Right hindlimb (tissue), 1 donor: ENCODE data around the gene WWOX.
A peak's percentile ranks its signal among the peaks of the same experiment; 100 is the strongest.

ENCODE experiments used
- DNase-seq: peaks from one replicate; pipeline ENCODE4 v3.0.0-alpha.2; 2018

Gene WWOX

GRCh38 chr16:78939597-78939996 lies 840.1 kb downstream of the WWOX start:
- DNase-seq, result no peak

DNA sequence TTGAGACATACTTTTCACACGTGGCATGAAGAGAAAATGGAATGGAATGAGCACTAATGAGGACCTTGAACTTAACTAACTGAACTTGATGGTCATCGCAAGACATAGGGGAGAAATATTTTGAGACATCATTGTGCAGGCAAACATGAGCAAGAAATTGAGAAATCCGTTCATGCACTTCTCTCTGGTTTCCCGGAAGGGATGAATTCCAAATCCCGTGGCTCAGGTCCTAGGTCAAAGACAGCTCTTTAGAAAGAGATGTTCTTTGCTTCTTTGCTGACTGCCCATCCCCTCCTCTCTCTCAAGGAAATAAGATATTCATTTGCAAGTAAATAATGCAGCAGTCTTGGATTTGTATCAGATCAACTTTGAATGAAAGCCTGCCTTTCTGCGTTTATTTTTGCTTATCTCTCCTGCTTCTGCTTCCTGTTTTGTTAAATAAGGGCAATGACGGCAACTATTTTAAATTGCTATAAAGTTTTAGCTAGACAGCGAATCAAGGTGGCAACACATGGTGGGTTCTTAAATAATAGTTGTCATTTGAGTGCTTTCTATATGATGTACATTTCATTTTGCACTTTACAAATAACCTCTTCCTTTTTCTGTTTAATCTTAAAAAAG lies 843.3 kb downstream of the WWOX start:
- DNase-seq, result no peak

GRCh38 chr16:78945336-78945735 lies 845.9 kb downstream of the WWOX start:
- no peak for DNase-seq

DNA sequence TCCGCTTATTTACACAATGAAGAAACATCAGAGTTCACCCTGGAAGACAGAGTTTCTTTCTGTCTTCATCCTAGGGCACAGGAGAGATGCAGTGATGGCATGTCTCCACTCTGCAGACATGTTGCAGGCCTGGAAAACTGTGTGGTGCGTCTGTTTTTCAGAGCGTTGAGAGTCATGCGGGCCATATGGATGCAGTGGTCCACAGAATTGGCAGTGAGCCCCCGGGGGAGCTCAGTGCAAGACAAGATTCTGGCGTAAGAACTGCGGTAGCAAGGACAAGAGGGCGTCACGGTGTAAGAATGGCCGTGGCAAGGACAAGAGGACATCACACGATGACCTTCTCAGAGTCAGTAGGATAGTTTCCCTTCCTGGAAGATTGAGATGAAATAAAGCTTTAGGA lies 847.1 kb downstream of the WWOX start:
- DNase-seq, result no peak

- no peak for DNase-seq
These were observed 851.3 kb downstream of the WWOX start for GRCh38 chr16:78950768-78951167.

DNA sequence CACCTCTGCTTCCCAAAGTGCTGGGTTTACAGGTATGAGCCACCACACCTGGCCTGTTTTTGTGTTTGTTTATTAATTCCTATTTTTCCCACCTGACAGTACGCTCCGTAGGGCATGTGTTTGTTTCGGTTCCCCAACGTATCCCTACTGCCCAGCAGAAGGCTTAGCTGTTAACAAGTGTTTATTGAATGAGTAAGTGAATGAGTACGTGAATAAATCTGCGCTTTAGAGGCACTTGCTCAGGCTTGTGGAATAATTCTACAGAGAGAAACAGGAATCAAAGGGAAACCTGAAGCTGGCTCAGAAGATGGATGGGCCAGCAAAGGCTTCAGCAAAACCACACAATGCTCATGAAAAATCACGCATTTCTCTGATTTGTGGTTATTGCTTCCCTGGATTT lies 853.2 kb downstream of the WWOX start:
- no peak for DNase-seq

DNA sequence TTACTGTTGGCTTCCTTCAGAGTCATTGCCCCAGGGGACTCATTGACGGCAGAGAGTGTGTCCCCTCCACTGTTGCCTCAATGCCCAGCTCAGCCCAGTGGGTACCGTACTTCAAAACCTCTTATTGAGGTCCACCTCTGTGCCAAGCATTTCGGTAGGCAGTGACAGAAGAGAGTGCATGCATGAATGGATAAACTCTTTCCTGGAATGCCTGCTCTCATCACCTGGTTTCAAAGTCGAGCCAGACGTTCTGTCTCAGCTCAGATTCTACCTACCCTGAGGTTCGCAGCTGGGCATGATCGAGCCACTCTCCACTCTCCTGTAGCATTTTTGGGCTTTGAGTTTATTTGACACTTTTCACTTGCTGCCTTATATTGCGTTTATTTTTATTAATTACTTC lies 854.1 kb downstream of the WWOX start:
- no peak for DNase-seq

- DNase-seq, result no peak
These were observed 855.8 kb downstream of the WWOX start for GRCh38 chr16:78955206-78955605.

- no peak for DNase-seq
These were observed 857.4 kb downstream of the WWOX start for GRCh38 chr16:78956859-78957258.

DNA sequence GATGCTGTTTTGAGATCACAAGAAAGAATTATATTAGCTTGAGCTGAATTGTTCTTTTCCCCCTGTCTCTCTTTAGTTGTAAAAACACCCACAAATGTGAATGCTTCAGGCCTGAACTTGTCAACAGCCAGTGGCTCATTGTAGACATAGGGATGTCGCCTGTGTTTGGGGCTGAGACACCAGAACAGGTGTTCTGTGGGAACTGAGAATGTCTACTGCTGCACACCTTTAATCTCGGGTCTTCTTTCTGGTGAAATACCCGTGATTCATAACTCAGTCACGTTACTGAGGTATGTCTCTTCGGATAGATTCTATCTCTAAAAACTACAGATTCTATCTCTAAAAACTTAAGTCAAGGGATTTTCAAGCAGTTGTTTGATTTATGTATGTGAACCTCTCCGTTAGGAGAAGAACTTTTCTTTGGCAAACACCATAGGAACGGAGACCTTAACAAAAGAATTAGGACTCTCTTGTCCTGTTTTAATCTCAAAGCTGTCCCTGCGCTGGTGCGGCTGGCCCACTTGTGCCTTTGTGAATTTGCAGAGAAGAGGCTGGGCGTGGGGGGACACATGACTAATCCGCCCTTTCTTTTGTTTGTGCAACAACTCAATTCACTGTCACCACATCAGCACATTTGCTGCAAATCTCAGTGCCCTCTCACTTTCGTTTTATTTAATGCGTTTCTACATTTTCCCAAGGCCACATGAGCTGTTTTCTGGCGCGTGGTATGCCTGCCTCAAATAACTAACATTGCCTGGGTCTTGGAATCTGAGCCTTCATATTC lies 858.1 kb downstream of the WWOX start:
- DNase-seq, result no peak

DNA sequence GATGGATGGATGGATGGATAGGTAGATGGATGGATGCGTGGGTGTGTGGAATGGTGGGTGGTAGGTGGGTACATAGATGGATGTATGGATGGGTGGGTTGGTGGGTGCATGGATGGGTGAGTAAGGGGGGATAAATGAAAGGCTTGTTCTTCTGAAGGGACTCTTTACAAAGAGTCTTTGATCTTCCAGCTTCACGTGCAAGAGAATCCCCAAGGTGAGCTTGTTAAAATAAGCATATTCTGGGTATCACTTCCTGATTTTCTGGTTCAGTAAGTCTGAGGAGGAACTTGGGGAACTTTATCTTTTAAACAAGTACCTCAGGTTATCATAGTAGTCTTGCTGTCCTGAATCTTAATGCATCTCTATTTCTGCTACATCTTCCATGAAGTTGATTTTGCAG lies 862.0 kb downstream of the WWOX start:
- no peak for DNase-seq

DNA sequence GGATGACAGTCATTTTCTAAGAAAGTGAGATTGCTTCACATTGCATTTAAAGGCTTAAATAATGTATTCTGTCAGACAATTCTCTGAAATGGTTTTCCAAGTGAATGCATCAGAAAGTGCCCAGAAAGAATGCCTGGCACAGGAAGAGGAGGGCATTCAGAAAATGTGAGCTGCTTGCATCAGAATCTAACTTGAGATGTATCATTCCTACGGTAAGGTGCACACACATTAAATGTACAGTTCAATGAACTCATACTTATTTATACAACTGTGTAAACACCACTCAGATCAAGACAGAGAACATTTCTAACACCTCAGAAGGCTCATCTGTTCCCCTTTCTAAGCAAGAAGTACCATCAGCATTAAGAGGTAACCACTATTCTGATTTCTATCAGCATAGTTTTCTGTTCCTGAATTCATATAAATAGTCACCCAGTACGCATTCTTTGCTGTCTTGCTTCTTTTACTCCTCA lies 863.0 kb downstream of the WWOX start:
- no peak for DNase-seq

GRCh38 chr16:78967948-78968347 lies 868.5 kb downstream of the WWOX start:
- DNase-seq, result no peak

DNA sequence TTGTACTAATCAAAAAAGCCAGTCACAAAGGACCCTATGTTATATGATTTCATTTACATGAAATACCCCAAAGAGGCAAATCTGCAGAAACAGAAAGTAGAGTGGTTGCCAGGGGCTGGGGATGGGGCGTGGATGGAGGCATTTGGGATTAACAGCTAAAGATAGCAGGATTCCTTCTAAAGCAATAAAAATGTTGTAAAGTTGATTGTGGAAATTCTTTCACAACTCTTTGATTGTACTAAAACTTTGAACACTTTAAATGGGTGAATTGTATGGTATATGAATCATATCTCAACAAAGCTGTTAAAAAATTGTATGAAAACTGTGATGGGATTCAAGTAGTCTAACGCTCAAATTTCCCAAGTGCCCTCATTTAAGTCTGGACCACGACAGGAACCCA lies 870.3 kb downstream of the WWOX start:
- no peak for DNase-seq

- DNase-seq, result no peak
These were observed 871.2 kb downstream of the WWOX start for GRCh38 chr16:78970650-78971049.

DNA sequence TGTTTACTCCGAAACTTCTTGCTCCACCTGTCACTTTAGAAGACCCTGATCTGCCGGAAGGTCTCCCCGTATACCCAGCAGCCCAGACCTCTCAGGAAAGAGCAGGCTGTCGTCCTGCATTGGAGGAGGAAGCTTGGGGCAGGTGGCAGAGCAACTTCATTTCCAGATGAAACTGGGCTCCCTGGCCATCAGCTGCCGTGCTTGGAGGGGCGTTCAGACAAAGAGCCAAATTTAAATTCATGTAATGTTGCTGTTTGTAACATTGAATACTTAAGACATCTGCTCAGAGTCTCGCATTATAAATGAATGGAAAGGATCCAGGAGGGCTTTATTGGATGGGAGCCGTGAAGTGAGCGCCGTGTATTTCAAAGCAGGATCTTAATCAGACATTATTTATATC lies 872.6 kb downstream of the WWOX start:
- DNase-seq, result peak; percentile 61

DNA sequence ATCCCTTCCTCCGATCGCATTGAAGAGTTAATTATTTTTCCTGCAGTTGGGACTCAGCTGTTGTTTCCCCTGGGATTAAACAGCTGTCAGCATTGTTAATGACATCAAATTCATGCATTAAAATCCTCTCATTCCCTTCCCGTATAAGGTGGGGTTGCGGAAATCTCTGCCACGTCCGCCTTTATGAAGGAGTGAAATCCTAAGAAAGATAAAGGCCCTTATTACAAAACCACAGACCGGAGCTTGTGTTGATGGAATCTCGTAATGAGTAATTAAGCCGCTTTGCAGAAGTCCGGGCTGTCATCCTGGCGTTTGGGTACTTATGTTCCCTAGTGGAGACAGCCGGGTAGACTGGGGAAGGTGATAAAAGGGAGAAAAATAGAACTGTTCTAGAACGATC lies 873.5 kb downstream of the WWOX start:
- peak; percentile 25 for DNase-seq

- DNase-seq, result no peak
These were observed 876.8 kb downstream of the WWOX start for GRCh38 chr16:78976212-78976611.

- DNase-seq, result no peak
These were observed 881.4 kb downstream of the WWOX start for GRCh38 chr16:78980825-78981224.

DNA sequence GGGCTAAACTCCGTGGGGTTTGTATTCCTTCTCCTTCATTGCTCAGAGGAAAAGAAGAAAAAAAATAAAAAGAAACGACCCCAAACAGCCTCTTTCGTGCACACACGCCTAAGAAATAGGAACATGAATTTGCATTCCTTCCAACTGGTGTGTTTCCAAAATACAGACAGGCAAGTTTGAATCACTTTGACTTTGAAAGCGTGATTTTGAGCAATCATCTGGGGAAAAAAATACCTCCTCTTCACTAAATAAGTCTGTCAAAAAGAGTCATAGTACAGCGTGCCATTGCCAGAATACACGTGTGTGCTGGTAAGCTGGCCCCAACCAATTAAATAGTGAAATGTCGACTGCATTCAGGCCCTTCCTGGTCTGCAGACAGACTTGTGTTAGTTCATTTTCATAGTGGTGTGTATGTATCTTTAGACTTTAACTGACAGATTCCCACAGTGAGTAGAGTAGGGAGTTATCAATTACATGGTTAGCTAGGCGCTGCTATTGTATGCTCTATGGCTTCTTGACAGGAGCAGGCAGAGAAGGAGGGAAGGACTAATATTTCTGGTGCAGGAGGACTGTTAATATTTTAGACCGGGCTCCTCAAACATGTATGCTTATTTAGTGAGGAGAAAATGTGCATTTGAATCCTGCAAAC lies 882.8 kb downstream of the WWOX start:
- peak; percentile 45 for DNase-seq

GRCh38 chr16:78984324-78984723 lies 884.9 kb downstream of the WWOX start:
- no peak for DNase-seq

- DNase-seq, result peak; percentile 81
These were observed 885.5 kb downstream of the WWOX start for GRCh38 chr16:78984887-78985464.

- no peak for DNase-seq
These were observed 886.5 kb downstream of the WWOX start for GRCh38 chr16:78985716-78986605.
